Measurements from ENCODE around the gene CIDEB.

The CIDEB gene

GRCh38 chr14:24289649-24290280 lies 18.0 kb downstream of the CIDEB start:
- no peak for DNase-seq

GRCh38 chr14:24286996-24287395 lies 20.8 kb downstream of the CIDEB start:
- no peak for DNase-seq

DNA sequence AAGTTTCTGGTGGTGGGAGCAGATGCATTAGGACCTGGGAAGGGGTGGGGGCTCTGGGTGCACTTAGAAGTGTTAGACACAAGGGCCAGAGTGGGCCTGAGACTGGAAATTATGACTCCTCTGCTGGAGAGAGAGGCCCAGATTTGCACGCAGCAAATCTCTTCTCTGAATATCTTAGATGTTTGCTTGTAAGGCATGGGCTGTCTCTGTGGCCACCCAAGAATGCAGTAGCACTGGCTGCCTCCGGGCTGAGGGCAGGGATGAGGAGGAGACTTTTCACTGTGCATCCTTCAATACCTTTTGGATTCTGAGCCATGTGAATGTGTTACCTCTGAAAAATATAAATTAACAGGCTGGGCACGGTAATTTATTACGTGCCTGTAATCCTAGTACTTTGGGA lies 22.4 kb downstream of the CIDEB start:
- DNase-seq: no peak

DNA sequence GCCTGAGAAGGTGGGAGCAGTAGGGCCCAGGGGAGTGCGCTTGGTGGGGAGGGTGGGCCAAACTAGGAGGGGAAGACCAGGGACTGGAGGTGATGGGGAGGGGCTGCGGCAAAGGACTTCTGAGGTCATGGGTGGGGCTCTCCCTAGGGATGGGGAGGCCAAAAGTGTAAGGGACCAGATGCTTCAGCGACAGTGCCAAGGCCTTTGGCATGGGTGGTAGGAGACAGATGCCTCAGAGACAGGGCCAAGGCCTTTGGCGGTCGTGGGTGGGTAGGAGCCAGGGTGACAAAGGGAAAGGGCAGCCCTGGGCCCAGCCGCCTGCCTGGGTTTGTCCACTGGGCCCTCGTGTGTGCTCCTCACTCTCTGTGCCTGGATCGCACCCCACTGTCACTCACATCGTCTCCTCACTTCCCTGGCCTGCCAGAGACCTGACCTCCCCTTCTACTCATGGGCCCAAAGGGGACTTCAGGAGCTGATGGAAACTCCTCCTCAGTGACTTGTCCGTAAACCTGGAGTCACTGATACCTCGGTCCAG lies 23.2 kb downstream of the CIDEB start:
- no peak for DNase-seq

DNA sequence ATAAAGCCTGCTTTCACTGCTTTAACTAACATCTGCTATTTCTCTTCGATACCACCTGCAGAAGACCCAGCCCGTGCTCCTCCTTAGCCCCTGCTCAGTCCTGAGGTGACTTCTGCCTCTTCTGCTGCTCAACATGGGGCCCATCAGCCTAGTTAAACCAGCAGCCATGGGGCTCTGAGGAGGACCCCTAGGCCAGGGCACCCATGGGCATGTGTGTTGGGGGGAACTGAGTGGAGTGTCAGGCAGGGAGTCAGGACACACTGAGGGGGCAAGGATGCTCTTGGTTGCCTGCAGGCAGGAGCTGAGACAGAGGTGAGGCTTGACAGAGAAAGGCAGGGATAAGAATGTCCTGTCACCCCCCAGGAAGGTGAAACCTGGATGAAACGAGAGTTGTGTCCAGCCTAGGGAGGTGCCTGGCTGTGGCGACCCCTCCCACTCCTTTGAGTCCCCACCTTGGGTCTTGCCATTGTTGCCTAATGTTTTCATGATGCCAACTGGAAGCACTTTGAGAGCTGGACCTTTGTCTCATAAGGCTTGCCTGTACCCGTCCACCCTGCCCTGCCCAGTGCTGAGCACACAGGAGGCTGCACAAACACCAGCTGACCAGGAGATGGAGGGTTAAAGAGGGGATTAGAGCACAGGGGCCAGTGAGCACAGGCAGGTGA lies 23.8 kb downstream of the CIDEB start:
- no peak for DNase-seq

DNA sequence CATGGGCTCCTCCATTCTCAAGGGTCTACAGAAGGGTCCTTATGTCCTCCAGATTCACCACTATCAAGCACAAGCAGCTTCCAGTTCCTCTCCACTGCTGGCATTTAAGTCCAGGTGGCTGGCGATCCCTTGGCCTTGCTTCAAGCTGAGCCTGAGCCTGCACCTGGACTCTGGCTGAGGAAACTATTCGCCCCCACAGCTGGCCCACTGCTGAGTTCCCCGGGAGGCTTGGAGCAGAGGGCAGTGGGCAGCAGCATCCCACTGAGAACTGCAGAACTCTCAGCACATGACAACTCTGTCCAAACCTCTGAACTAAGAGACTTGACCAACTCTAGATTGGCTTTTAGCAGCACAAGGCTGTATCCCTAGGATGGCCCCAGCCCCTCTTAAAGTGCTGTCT lies 25.0 kb downstream of the CIDEB start:
- no peak for DNase-seq

DNA sequence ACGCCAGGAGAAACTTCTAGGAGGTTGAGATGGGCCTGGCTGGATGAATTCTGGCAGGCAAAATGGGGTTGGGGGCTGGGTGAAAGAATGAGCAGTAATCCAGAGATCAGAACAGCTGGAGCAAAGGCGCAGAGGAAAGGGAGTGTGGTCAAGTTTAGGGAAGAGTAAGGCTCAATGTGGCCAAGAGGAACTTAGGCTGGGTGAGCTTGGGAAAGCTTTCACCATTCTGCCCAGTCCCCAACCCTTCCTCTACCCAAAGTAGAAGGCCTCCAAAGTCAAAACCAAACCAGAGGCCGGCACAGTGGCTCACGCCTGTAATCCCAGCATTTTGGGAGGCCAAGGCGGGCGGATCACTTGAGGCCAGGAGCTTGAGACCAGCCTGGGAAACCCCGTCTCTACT lies 26.1 kb downstream of the CIDEB start:
- no peak for DNase-seq

DNA sequence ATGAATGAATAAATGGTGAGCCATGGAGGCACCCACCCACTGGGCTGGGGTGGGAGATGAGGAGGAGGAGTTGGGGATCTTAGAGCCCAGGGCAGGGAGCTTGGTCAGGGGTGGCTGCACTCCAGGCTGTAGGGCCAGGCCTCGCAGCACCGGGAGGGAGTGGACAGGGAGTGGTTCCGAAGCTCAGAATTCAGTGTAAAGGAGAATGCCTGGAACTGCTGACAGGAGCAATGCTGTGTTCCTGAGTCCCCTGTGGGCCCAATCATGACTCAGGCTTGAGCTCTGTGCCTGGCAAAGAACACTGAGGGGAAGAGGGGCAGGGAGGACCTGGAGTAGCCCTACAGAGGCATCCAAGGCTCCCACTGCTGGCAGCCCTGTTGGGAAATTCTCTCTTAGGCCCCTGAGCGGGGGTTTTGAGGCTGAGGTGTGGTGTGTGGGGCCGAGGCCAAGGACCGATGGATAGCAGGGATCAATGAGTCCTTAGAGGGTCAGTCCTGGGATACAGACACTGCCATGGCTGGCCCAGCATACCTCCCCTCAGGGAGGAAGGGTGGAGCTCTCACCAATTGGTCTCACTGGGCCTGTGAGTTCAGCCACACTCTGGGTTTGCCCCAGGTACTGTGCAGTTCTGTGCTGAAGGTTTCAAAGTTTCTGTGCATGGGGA lies 26.8 kb downstream of the CIDEB start:
- no peak for DNase-seq

DNA sequence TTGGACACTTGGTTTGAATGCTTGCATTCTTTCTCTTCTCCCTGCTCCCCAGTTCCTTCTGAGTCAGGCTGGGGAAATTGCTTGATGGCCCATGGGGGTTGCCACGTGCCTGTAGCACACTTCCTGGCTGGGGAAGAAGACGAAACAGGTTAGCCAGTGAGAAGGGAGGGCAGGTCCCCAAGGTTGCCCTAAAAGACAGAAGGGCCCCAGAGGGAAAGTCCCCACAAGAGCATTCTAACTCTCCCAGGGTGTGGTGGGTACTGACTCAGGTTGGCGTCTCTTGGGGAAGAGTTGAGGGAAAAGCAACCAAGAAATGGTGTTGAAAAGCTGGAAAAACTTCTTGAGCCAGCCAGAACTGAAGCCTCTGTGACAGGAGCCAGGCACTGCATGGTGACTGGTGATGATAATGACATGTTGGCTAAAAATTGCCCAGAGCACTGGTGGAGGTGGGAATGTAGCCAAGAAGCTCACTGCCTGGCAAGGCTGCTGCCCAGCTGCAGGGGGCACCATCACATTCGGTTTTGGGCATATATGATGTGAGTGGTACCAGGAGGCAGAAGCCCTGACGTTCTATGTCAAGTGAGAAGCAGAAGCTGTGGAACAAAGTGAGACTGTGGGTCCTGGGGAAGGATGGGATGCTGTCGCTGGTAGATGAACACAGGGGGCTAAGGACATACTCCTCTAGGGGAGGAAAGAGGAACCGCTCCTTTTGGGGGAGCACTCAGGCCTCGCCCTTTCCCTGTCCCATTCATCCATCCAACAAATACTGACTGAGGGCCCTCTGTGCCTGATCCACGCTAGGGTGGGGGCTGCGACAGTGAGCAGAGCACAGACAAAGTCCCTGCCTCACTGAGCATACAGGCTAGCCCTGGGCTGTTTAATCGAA lies 28.2 kb downstream of the CIDEB start:
- no peak for DNase-seq

GRCh38 chr14:24278424-24278823 lies 29.4 kb downstream of the CIDEB start:
- DNase-seq: no peak

DNA sequence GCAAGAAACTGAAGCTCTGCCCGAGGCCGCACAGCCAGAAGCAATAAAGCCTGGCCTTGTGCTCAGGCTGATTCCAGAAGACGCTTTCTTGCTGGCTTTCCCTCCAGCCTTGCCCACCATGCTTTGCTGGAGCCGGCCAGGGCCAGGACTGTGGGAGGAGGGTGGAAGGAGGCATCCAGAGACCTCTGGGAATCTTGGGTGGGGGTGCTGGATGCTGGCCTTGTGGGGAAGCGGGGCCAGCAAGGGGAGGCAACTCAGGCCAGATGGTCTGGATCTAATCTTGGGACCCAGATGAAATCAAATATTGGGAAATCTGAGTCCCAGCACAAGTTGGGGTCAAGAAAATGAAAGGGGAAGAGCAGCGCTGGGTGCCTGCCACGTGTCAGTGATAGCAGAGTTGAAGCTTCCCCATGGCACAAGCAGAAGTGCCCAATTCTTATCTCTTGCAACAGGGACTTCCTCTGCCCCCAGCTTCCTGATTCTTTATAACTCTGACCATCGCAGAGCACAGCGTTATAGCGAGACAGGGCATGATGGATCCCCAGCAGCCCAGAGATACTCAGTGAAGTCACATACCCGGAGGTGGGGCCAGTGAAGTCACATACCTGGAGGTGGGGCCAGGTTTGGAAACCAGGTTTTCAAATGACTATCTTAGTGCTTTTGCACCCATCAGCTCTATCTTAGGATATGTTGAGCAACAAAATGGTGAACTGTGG lies 30.0 kb downstream of the CIDEB start:
- DNase-seq: no peak

DNA sequence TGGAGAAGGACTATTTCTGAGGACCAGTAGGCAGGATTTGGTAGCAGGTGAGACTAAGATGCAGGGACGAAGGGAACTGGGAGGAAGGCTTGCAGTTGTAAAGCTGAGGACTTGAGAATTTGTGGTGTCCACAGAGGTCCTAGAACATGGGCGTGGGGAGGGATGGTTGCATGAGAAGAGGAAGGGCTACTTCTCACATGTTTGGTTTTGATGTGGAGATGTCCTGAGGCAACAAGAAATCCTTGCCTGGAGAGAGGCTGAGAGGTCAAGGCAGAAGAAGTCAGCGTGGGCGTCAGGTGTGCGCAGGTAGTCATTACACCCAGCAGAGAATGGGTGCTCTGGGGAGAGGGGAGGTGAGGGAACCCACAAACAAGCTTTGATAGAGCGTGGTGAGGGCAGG lies 30.7 kb downstream of the CIDEB start:
- no peak for DNase-seq

- no peak for DNase-seq
These were observed 33.7 kb downstream of the CIDEB start for GRCh38 chr14:24274101-24274543.

DNA sequence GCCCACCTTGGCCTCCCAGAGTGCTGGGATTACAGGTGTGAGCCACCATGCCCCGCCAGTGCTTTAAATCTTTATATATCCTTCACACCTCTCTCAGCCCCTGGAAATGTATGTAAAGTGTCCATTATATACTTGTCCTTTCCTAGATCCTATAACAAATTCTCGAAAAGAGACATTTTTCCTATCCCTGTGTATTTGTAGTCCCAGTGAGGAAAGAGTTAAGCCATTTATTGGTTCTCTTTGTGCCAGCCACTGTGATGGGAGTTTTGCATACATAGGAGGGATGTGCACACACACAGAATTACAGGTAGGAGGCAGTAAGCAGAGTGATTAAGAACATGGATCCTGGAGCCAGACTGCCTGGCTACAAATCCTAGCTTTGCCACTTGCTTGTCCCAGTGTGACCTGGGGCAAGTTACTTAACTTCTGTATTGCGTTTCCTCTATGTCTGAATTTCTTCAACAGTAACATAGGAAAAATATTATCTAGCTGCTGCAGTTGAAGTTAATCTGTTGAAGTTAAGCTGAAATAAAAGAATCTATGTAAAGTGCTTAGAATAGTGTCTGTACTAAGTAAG lies 34.3 kb downstream of the CIDEB start:
- no peak for DNase-seq

- no peak for DNase-seq
These were observed 35.3 kb downstream of the CIDEB start for GRCh38 chr14:24272467-24272866.

DNA sequence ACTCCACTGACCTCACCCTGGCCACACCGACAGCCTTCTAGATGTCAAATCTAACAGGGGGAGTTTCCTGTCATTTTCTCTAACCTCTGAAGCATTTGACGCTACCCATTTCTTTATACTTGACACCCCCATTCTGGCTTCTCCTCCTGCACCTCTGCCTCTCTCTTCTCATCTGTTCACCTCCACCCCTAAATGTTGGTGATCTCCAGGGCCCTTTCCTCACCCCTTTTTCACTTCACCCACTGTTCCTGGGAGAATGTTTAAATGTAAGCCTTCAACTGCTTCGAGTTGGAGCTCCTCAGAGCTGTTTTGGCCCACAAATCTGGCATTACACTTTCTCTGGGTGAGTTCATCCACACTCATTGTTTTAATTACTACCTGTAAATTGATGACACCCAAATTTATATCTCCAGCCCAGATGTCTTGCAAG lies 35.9 kb downstream of the CIDEB start:
- DNase-seq: no peak

DNA sequence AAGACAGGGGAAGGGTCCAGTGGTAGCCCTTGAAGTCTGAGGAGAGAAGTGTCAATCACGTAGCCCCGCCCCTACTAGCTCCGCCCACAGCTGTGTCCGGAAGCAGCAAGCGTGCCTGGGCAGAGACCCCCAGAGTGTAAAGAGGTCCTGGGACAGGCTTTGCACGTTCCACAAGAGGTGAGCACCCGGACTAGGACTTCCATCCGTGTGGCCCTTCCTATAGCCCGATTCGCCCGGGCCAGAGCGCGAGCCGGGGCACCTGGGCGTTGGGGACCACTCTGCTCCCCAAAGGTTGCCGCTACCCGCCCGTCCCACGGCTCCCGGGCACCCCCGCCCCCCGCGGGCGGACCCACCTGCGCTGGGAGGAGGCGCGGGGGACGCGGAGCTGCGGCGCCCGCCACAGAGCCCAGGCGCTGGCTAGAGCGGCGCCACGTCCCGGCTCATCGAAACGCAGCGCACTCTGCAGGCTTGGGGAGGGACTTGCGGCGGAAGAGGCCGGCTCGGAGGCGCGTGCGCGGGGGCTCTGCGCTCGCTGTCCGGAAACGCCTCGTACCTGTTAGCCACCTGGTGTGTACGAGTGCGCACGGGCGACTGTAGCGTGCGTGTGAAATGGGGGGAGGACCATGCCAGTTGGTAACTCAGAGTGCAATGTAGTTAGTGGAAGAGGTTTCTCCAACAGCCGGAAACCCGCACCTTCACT lies 36.5 kb downstream of the CIDEB start, which contains the start of gene RABGGTA:
RABGGTA (minus strand) TSS at position 464 of the 700 bp plus-strand sequence. CDS start 482 bp downstream, outside the sequence.
- peak; percentile 82 for DNase-seq

GRCh38 chr14:24270537-24271133 lies 37.1 kb downstream of the CIDEB start:
- no peak for DNase-seq

GRCh38 chr14:24269910-24270536 lies 37.8 kb downstream of the CIDEB start:
- no peak for DNase-seq

GRCh38 chr14:24269368-24269767 lies 38.4 kb downstream of the CIDEB start:
- DNase-seq: no peak

Measured in NCI-H1048 (cell line).